Medulla oblongata (tissue), 1 donor: ENCODE measurements around the gene B3GAT3.
A peak's percentile ranks its signal among the peaks of the same experiment; 100 is the strongest.
"Not testable (repeated sequence)": the region's sequence is repeated elsewhere in the genome, so short reads cannot be mapped to it uniquely, and the experiment has no call there.

Source experiments
- DNase-seq: peaks from one replicate; pipeline ENCODE4 v3.0.0-alpha.2; 2015; ENCODE audit errors: extremely low spot score

B3GAT3 gene

GRCh38 chr11:62603776-62604299, 17.9 kb downstream of the B3GAT3 start:
- no peak for DNase-seq

GRCh38 chr11:62603072-62603408, 18.7 kb downstream of the B3GAT3 start:
- no peak for DNase-seq

DNA sequence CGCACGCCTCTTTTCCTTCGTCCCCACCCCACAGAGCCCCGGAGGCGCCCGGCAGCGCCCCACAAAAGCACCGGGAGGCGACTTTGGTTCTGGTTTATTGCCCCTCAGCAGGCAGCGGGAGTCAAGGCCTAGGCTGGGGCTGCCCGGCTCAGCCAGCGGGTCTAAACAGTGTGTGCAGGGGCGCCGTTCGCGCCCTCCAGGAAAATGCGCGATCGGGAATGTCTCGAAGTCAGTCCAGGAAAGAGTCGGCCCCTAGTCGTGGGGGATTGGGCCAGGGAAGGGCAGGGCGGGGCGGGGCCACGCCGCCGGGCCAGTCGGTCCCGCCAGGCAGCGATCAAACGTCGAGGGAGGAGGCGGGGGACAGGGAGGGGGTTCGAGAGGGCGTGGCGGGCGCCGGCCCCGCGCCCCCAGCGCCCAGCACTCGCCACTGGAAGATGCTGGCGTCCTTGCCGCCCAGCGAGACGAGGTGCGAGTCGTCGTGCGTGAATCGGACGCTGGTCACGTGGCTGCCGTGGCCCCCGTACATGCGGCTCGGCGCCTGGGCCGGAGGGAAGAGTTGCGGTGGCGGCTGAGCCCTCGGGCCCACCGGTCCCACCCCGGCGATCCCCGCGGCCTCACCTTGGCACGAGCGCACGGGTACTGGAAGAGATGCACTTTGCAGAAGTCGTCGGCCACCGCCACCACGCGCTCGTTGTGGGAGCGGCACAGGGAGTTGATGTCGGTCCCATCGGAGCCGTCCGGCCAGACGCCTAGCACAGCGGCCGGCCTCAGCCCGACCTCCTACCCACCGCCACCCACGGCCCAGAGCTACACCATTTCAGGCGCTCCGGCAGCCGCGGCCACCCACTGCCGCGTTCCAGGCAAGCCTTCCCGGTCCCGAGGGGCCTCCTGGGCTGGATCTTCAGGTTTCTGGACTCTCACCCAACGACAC, 19.4 kb downstream of the B3GAT3 start:
- DNase-seq, result peak; percentile 85

GRCh38 chr11:62601372-62602140, 20.2 kb downstream of the B3GAT3 start, which contains the start of gene MTA2:
Gene MTA2 (minus strand): TSS chr11:62601865. CDS start chr11:62601450, 415 bp downstream.
- DNase-seq, result peak; percentile 97

GRCh38 chr11:62601122-62601371, 20.7 kb downstream of the B3GAT3 start:
- DNase-seq, result no peak

DNA sequence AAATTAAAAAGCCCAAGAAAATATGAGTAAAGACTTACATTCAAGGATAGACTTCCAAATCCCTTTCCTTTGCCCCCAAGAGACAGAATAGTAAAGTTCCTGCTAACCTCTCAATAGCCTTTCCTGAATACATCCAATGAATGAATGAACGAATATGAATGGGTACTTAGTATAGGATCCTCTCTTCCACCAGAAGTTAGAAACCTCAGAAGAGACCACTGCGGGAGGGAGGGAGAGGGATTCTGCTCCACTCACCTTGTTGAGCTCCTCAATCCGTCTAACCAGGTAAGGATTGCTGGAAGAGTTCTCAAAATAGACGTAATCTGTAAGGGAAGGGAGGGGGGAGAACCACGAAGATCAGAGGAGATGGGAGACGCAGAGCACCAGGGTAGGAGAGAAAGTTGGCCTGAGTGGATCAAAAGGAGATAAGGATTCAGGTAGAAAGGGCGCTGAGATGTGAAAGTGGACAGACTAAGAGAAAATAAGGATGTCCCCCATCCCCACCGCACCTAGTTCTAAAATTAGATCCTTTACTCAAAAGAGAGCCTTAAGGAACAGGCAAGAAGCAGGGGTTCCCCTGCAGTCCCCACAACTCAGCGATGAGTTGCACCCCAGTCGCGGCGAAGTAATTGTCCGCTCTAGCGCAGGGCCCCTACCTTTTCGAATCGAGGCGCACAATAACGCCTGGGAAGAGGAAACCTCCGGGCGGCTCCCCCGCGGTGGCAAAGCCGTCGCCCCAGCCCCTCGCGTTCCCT, 21.2 kb downstream of the B3GAT3 start:
- DNase-seq, result no peak

DNA sequence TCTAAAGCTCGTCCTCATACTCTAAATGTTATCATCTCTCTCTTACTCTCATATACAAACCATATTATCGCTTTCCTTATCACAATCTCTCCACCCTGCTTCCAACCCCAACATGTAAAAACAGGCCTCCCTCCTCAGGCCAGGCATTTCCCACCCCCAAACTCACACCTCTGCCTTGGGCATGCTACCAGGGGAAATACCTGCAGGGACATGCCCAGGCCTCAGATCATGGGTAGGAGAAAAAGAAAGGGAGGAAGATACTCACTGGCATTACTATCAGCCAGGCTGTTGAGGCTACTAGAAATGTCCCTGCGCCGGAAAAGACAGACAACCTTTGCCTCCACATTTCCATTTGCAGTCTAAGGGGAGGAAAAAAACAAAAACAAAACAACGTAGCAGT, 21.9 kb downstream of the B3GAT3 start:
- DNase-seq, result no peak

GRCh38 chr11:62599069-62599696, 22.6 kb downstream of the B3GAT3 start:
- peak; percentile 96 for DNase-seq

DNA sequence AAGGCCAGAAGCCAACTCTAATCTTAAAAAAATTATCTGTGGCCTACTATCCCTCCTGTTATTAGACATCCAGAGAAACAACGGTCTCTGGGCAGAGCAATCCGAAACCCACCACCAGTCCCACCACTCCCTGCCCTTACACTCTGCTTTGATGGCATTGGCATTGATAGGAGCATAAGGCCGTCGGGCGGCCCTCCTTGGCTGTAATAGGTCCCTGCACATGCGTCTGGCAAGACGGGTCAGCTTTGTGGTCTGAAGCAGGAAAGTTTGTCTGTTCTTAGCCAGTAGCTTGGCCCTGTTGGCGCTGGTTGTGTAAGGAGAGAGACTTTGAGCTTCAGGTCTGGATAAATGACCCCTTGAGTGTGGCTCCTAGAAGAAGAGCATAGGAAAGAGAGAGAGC, 26.7 kb downstream of the B3GAT3 start:
- DNase-seq, result no peak

- DNase-seq, result peak; percentile 81
Observed at GRCh38 chr11:62593434-62594044, 28.2 kb downstream of the B3GAT3 start.

DNA sequence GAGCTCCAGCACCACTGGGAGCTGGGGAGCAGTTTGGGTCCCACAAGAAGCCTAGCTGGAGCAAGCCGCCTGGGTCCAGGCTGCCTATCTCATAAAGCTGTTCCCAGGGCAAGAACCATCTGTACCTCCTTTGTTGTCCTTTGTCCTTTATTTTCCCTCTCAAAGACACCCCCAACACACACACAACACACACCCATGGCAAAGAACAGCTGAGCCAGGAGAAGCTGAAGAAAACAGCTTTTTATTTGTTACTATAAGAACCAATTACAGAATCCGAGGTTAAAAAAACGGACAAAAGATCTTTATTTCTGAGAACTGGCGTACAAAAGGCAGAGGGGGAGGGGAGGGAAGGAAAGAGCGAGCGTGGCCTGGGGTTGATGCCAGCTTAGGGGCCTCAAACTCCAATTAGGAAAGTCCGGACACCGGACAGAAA, 28.8 kb downstream of the B3GAT3 start:
- peak; percentile 76 for DNase-seq

DNA sequence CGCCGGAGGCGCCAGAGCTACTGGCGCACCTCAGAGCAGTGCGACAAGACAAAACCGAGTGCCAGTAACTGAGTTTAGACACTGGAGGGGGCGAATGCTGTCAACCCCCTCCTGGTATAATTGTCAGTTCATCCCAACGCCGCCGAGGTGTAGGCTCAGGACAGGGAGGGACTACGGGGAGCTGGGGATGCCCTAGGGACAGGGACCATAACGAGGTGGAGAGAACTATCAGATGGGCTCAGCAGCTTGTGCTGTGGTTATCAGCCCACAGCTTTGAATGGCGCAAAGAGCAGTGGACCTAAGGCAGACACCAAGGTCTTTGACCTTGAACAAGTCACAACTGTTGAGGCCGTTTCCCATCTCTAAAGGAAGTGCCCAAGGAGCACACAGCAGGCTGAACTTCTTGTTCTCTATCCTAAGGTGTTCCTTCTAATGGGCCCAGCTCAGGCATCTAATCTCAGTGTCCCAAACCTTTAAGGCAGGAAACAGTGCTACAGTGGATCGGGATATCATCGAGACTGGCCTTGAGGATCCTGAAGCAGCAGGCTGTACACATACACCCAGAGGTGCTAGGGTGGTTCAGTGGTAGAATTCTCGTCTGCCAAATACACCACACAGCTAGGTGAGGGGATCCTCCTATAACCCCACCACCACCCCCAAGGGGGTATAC, 29.5 kb downstream of the B3GAT3 start:
- peak; percentile 42 for DNase-seq

DNA sequence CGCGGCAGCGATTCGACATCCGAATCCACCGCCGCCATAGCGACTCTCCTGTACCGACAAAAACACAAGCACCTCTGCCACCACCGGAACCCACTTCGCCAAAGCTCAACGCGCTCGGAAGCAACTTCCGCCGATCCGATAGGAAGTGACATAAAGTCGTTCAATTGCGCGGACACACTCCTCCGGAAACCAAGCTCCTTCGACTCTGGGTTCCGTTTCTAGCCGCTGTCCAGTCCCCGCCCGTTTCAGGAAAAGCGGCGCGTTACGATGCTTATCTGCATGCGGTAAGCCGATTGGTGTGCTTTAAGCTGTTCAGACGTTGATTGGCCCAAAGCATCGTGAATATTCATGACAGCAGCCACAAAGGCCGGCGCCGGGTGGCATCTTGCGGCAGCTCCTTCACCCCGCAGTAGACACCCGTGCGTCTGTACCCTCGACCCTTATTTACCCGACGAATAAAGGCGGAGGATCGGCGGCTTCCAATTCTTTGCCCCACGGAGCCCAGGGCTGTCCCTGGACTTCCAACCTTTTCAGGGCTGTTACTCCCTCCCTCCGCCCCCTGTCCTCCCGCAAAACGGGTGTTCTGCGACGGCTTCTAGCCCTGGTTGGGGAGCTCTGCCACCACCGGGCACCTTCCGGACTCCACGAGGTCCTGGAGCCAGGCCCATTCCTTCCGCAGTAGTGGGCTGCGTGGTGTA, 30.2 kb downstream of the B3GAT3 start, which contains the start of gene TUT1:
Gene TUT1 (minus strand): TSS at position 76 of the 698 bp plus-strand sequence. CDS start 38 bp downstream, at position 38.
- peak; percentile 99 for DNase-seq

DNA sequence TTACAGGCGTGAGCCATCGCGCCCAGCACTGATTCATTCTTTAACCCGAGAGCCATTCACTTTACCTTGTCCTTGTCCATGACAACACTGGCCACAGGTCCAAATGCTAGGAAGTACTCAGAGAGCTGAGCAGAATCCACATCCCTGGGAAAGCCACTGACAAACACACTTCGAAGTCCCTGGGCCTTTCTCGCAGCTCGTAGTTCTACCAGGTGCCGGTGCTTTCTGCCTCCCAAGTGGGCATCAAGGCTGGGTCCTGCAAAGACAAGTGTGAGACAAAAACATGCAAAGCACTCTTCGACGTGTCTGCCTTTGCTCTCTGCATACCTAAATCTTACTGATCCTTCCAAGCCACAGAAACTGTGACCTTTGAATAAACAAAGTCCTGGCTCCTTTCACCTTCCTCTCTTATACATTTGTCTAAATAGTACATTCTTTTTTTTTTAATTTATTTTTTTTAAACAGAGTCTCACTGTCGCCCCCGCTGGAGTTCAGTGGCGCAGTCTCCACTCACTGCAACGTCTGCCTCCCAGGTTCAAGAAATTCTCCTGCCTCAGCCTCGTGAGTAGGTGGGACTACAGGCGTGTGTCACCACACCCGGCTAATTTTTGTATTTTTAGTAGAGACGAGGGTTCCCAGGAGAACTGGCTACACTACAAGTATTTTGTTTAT, 32.7 kb downstream of the B3GAT3 start:
- DNase-seq, result no peak

- not testable (repeated sequence) for DNase-seq
Observed at GRCh38 chr11:62585356-62585755, 36.4 kb downstream of the B3GAT3 start.

DNA sequence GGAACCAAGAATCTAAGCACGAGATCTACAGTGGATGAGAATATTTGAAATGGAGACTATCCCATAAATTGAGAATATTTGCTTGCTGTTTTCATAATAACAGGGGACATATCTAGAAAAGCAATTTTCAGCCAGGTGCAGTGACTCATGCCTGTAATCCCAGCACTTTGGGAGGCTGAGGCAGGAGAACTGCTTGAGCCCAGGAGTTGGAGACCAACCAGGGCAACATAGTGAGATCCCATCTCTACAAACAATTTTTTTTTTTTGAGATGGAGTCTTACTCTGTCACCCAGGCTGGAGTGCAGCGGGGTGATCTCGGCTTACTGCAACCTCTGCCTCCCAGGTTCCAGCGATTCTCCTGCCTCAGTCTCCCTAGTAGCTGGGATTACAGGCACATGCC, 40.1 kb downstream of the B3GAT3 start:
- DNase-seq, result not testable (repeated sequence)

DNA sequence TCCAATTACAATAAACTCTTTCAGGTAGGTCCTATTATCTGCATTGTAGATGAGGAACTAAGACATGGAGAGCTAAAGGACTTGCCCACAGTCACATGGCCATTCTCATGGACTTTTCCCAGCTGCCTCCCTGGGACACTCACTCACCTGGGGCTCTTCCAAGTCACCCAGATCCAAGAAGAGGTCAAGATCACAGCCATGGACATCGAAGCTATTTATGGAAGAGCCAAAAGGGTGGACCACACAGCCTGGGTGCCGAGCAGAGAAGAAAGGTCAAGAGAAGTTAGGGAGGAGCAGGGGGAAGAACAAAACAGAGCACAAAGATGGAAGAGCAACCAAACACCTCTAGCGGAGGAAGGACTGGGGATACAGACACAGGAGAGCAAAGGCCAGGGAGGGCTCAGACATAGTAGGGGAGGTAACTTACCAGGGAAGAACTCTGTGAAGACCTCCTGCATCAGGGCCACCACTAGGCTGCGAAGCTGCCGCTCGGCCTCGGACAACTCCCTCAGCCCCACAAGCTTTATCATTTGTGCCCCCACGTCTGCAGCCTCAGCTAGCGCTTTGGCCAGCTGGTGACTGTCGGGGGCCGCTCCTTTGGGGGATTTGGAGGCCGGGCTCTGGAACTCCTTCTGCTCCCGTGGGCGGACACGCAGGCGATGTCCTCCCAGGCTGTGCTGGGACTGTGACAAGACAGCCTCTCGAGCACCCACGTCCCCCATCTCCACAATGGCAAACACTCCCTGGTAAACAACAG, 40.6 kb downstream of the B3GAT3 start:
- DNase-seq, result no peak

DNA sequence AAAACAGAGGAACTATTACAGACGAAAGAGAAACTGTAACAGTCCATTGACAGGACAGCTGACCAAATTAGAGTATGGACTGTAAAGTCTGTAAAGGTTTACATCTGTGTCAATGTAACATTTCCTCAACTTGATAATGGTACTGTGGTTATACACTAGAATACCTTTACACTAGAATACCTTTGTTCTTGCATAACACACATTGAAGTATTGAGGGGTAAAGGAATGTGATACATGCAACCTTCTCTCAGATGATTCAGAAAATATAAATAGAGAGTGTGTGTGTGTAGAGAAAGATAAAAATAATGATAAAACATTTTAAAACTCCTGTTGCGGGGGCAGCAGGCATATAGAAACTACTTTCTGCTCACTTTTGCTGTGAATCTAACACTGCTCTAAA, 42.5 kb downstream of the B3GAT3 start:
- no peak for DNase-seq
